D721Med (cell line): ENCODE results near the gene CFAP54.
A peak's percentile ranks its signal among the peaks of the same experiment; 100 is the strongest.

Experiments used
- DNase-seq: peaks from one replicate; pipeline ENCODE4 v3.0.0; 2011; ENCODE audit warnings: low spot score; ENCODE audit not compliant: insufficient read length
- FAIRE-seq: peaks from 2 replicates; lab custom pipeline; 2011; peaks lifted over from hg19 to GRCh38; lab: Jason Lieb, UNC
- CTCF ChIP-seq: IDR thresholded peaks from 2 replicates; pipeline ENCODE4 v1.5.1; 2012; ENCODE audit warnings: mild to moderate bottlenecking, control low read depth; ENCODE audit not compliant: insufficient read depth; ENCODE audit errors: missing control alignments

Gene CFAP54

GRCh38 chr12:96489392-96490056 is at the start of gene CFAP54:
TSS of gene CFAP54 (plus strand) at chr12:96489577. CDS start at chr12:96489610, 33 bp downstream.
- TF ChIP-seq CTCF = peak; percentile 88
- DNase-seq (peak; percentile 69), FAIRE-seq (no peak)

- DNase-seq = no peak
- TF ChIP-seq CTCF = no peak
- no peak for FAIRE-seq
These were observed 47.6 kb upstream of the CFAP54 start for GRCh38 chr12:96441816-96442215.

- TF ChIP-seq CTCF = no peak
These were observed 46.5 kb upstream of the CFAP54 start for GRCh38 chr12:96442906-96443305.

GRCh38 chr12:96444399-96444798 is 45.0 kb upstream of the CFAP54 start:
- no peak for FAIRE-seq
- no peak for TF ChIP-seq CTCF
- no peak for DNase-seq

More at GRCh38 chr12:96442906-96443305, 46.5 kb upstream of the CFAP54 start:
- DNase-seq (no peak), FAIRE-seq (no peak)

- DNase-seq = no peak
- no peak for TF ChIP-seq CTCF
- no peak for FAIRE-seq
These were observed 43.4 kb upstream of the CFAP54 start for GRCh38 chr12:96445691-96446583.

- DNase-seq (no peak), FAIRE-seq (no peak)
- no peak for TF ChIP-seq CTCF
These were observed 42.1 kb upstream of the CFAP54 start for GRCh38 chr12:96447256-96447655.
